AG04449 (cell line): ENCODE results near the gene KHK.

Experiments
- CTCF ChIA-PET: fragments of 350-600 bp; formaldehyde crosslinking; extraction: SDS; loops from one replicate; lab custom pipeline; 2021; ENCODE audit warnings: antibody characterized with exemption; lab: Yijun Ruan, JAX
- POLR2A ChIA-PET: fragments of 400-600, 350-600 bp; formaldehyde crosslinking; extraction: SDS; loops from one replicate; lab custom pipeline; 2020; ENCODE audit warnings: antibody characterized with exemption, inconsistent platforms; lab: Yijun Ruan, JAX
- DNase-seq: peaks from one replicate; pipeline ENCODE4 v3.0.0-alpha.2; 2010; ENCODE audit warnings: low read depth, low spot score
- H3K4me3 ChIP-seq: 2 replicates; pipeline ENCODE4 v1.5.1; 2011; ENCODE audit warnings: low read depth, mild to moderate bottlenecking, control low read depth, low read length
- CTCF ChIP-seq: IDR thresholded peaks from one replicate; pipeline ENCODE4 v1.5.1; 2011; ENCODE audit warnings: mild to moderate bottlenecking, moderate library complexity, low read length, control low read depth, inconsistent platforms; ENCODE audit not compliant: insufficient read depth; ENCODE audit errors: missing control alignments

KHK gene

GRCh38 chr2:27054721-27055120 is 31.9 kb upstream of the KHK start:
- CTCF ChIA-PET = interaction anchor here (0.7 to 1.8 kb wide), 5 partner anchors 16 to 93 kb away, joined by 3 to 7 read pairs (median 4); partner anchors contain the start of gene OST4
- no peak overlapping the region for H3K4me3 ChIP-seq
- no peak for DNase-seq
- POLR2A ChIA-PET = interaction anchor here (1.6 to 3.4 kb wide), 2 partner anchors 9 to 17 kb away, joined by 6 to 16 read pairs; partner anchors contain the start of gene OST4
- no peak for TF ChIP-seq CTCF

- no peak for TF ChIP-seq CTCF
- no peak overlapping the region for H3K4me3 ChIP-seq
- ChIA-PET CTCF (interaction anchor here (0.6 to 2.0 kb wide), 5 partner anchors 15 to 263 kb away, joined by 3 to 9 read pairs (median 3); no protein-coding TSS in a partner anchor), POLR2A (interaction anchor here (1.7 to 3.4 kb wide), 3 partner anchors 8 to 14 kb away, joined by 6 to 16 read pairs (median 10); partner anchors contain the start of gene OST4)
- no peak for DNase-seq
Observed at GRCh38 chr2:27057184-27057583, 29.4 kb upstream of the KHK start.

- CTCF ChIA-PET = interaction anchor here (1.3 kb wide), 1 partner anchor 10 kb away, joined by 7 read pairs; no protein-coding TSS in a partner anchor
- no peak overlapping the region for H3K4me3 ChIP-seq
- no peak for TF ChIP-seq CTCF
- no peak for DNase-seq
- POLR2A ChIA-PET = interaction anchor here (0.5 to 2.4 kb wide), 4 partner anchors 7 to 126 kb away, joined by 3 to 14 read pairs (median 8); partner anchors contain the start of gene OST4
Observed at GRCh38 chr2:27058210-27058609, 28.4 kb upstream of the KHK start.

- ChIA-PET CTCF (interaction anchor here (1.2 to 1.3 kb wide), 2 partner anchors 9 to 19 kb away, joined by 3 to 7 read pairs; partner anchors contain the start of gene EMILIN1), POLR2A (interaction anchor here (0.6 to 2.4 kb wide), 4 partner anchors 9 to 104 kb away, joined by 3 to 14 read pairs (median 4); partner anchors contain the start of gene OST4)
- no peak for TF ChIP-seq CTCF
- no peak overlapping the region for H3K4me3 ChIP-seq
- no peak for DNase-seq
Observed at GRCh38 chr2:27059141-27059820, 27.3 kb upstream of the KHK start.

GRCh38 chr2:27060323-27060722 is 26.2 kb upstream of the KHK start:
- CTCF ChIA-PET = no interaction called here
- no peak overlapping the region for H3K4me3 ChIP-seq
- POLR2A ChIA-PET = interaction anchor here (0.5 to 2.7 kb wide), 4 partner anchors 10 to 105 kb away, joined by 4 to 13 read pairs (median 4); partner anchors contain the start of genes AGBL5 and OST4
- no peak for TF ChIP-seq CTCF
- no peak for DNase-seq

GRCh38 chr2:27065128-27065527 is 21.4 kb upstream of the KHK start:
- no peak overlapping the region for H3K4me3 ChIP-seq
- no peak for TF ChIP-seq CTCF
- POLR2A ChIA-PET = interaction anchor here (0.6 to 1.6 kb wide), 4 partner anchors 8 to 262 kb away, joined by 3 to 8 read pairs (median 6); no protein-coding TSS in a partner anchor
- DNase-seq = no peak
- CTCF ChIA-PET = interaction anchor here (0.7 to 1.3 kb wide), 4 partner anchors 9 to 15 kb away, joined by 3 to 4 read pairs (median 3); partner anchors contain the start of gene EMILIN1
